ENCODE results near the gene GRM7.
"Not testable (repeated sequence)": the region's sequence is repeated elsewhere in the genome, so short reads cannot be mapped to it uniquely, and the experiment has no call there.

The GRM7 gene

GRCh38 chr3:6862880-6863195, 1.9 kb downstream of the GRM7 start:
- Histone ChIP-seq H3K36me3 (ENCODE audit: control insufficient read depth in 1 of 2, insufficient read depth in 2 of 2, low read length in 2 of 2) (no peaks in the 10 kb centered on the region), H3K9me3 (ENCODE audit: control insufficient read depth in 1 of 2, low read length in 2 of 2) (no peaks in the 10 kb centered on the region), H3K4me1 (ENCODE audit: control insufficient read depth in 1 of 2, insufficient read depth in 2 of 2, low read length in 2 of 2) (no peaks in the 10 kb centered on the region), H3K4me3 (ENCODE audit: low read depth in 1 of 2, low read length in 2 of 2) (no peak overlapping the region), H3K27me3 (ENCODE audit: control insufficient read depth in 1 of 2, insufficient read depth in 2 of 2, low read length in 2 of 2) (peaks cover 8 to 24% of the 10 kb centered on the region in 2 donors), H3K27ac (ENCODE audit: low read depth, low read length) (no peak overlapping the region), H3K9ac (ENCODE audit: low read depth in 1 of 2, low read length in 2 of 2) (no peak overlapping the region)

GRCh38 chr3:6867269-6867668, 6.4 kb downstream of the GRM7 start:
- Histone ChIP-seq H3K9ac (ENCODE audit: low read depth in 1 of 2, low read length in 2 of 2) (no peak overlapping the region), H3K27me3 (ENCODE audit: control insufficient read depth in 1 of 2, insufficient read depth in 2 of 2, low read length in 2 of 2) (peaks cover 0 to 10% of the 10 kb centered on the region in 2 donors), H3K4me1 (ENCODE audit: control insufficient read depth in 1 of 2, insufficient read depth in 2 of 2, low read length in 2 of 2) (no peaks in the 10 kb centered on the region), H3K9me3 (ENCODE audit: control insufficient read depth in 1 of 2, low read length in 2 of 2) (no peaks in the 10 kb centered on the region), H3K4me3 (ENCODE audit: low read depth in 1 of 2, low read length in 2 of 2) (no peak overlapping the region), H3K27ac (ENCODE audit: low read depth, low read length) (no peak overlapping the region), H3K36me3 (ENCODE audit: control insufficient read depth in 1 of 2, insufficient read depth in 2 of 2, low read length in 2 of 2) (no peaks in the 10 kb centered on the region)

GRCh38 chr3:6878731-6879130, 17.8 kb downstream of the GRM7 start:
- no peak overlapping the region for H3K4me3 ChIP-seq (ENCODE audit: low read depth in 1 of 2, low read length in 2 of 2)
- H3K9ac ChIP-seq (ENCODE audit: low read depth in 1 of 2, low read length in 2 of 2), result no peak overlapping the region
- H3K4me1 ChIP-seq (ENCODE audit: control insufficient read depth in 1 of 2, insufficient read depth in 2 of 2, low read length in 2 of 2), result no peaks in the 10 kb centered on the region

GRCh38 chr3:6912240-6912639, 51.3 kb downstream of the GRM7 start:
- H3K4me3 ChIP-seq (ENCODE audit: low read depth in 1 of 2, low read length in 2 of 2), result no peak overlapping the region
- H3K4me1 ChIP-seq (ENCODE audit: control insufficient read depth in 1 of 2, insufficient read depth in 2 of 2, low read length in 2 of 2), result no peaks in the 10 kb centered on the region
- H3K9me3 ChIP-seq (ENCODE audit: control insufficient read depth in 1 of 2, low read length in 2 of 2), result no peaks in the 10 kb centered on the region
- H3K27me3 ChIP-seq (ENCODE audit: control insufficient read depth in 1 of 2, insufficient read depth in 2 of 2, low read length in 2 of 2), result no peaks in the 10 kb centered on the region
- no peak overlapping the region for H3K9ac ChIP-seq (ENCODE audit: low read depth in 1 of 2, low read length in 2 of 2)
- H3K36me3 ChIP-seq (ENCODE audit: control insufficient read depth in 1 of 2, insufficient read depth in 2 of 2, low read length in 2 of 2), result no peaks in the 10 kb centered on the region
- H3K27ac ChIP-seq (ENCODE audit: low read depth, low read length), result no peak overlapping the region

More at GRCh38 chr3:6878731-6879130, 17.8 kb downstream of the GRM7 start:
- no peak overlapping the region for H3K27ac ChIP-seq (ENCODE audit: low read depth, low read length)
- H3K36me3 ChIP-seq (ENCODE audit: control insufficient read depth in 1 of 2, insufficient read depth in 2 of 2, low read length in 2 of 2), result no peaks in the 10 kb centered on the region
- H3K9me3 ChIP-seq (ENCODE audit: control insufficient read depth in 1 of 2, low read length in 2 of 2), result no peaks in the 10 kb centered on the region
- H3K27me3 ChIP-seq (ENCODE audit: control insufficient read depth in 1 of 2, insufficient read depth in 2 of 2, low read length in 2 of 2), result no peaks in the 10 kb centered on the region

GRCh38 chr3:6915898-6916297, 55.0 kb downstream of the GRM7 start:
- H3K27ac ChIP-seq (ENCODE audit: low read depth, low read length), result no peak overlapping the region
- no peak overlapping the region for H3K4me3 ChIP-seq (ENCODE audit: low read depth in 1 of 2, low read length in 2 of 2)
- peaks cover 0 to 1% of the 10 kb centered on the region in 2 donors for H3K9me3 ChIP-seq (ENCODE audit: control insufficient read depth in 1 of 2, low read length in 2 of 2)
- H3K27me3 ChIP-seq (ENCODE audit: control insufficient read depth in 1 of 2, insufficient read depth in 2 of 2, low read length in 2 of 2), result no peaks in the 10 kb centered on the region
- no peak overlapping the region for H3K9ac ChIP-seq (ENCODE audit: low read depth in 1 of 2, low read length in 2 of 2)
- H3K36me3 ChIP-seq (ENCODE audit: control insufficient read depth in 1 of 2, insufficient read depth in 2 of 2, low read length in 2 of 2), result no peaks in the 10 kb centered on the region
- no peaks in the 10 kb centered on the region for H3K4me1 ChIP-seq (ENCODE audit: control insufficient read depth in 1 of 2, insufficient read depth in 2 of 2, low read length in 2 of 2)

GRCh38 chr3:6921066-6921465, 60.2 kb downstream of the GRM7 start:
- Histone ChIP-seq H3K9me3 (ENCODE audit: control insufficient read depth in 1 of 2, low read length in 2 of 2) (peaks cover 0 to 7% of the 10 kb centered on the region in 2 donors), H3K4me3 (ENCODE audit: low read depth in 1 of 2, low read length in 2 of 2) (no peak overlapping the region), H3K9ac (ENCODE audit: low read depth in 1 of 2, low read length in 2 of 2) (no peak overlapping the region), H3K27me3 (ENCODE audit: control insufficient read depth in 1 of 2, insufficient read depth in 2 of 2, low read length in 2 of 2) (no peaks in the 10 kb centered on the region), H3K27ac (ENCODE audit: low read depth, low read length) (no peak overlapping the region), H3K36me3 (ENCODE audit: control insufficient read depth in 1 of 2, insufficient read depth in 2 of 2, low read length in 2 of 2) (no peaks in the 10 kb centered on the region), H3K4me1 (ENCODE audit: control insufficient read depth in 1 of 2, insufficient read depth in 2 of 2, low read length in 2 of 2) (no peaks in the 10 kb centered on the region)

GRCh38 chr3:6921876-6922275, 61.0 kb downstream of the GRM7 start:
- no peak overlapping the region for H3K9ac ChIP-seq (ENCODE audit: low read depth in 1 of 2, low read length in 2 of 2)
- peaks cover 0 to 7% of the 10 kb centered on the region in 2 donors for H3K9me3 ChIP-seq (ENCODE audit: control insufficient read depth in 1 of 2, low read length in 2 of 2)
- no peak overlapping the region for H3K4me3 ChIP-seq (ENCODE audit: low read depth in 1 of 2, low read length in 2 of 2)
- H3K27ac ChIP-seq (ENCODE audit: low read depth, low read length), result no peak overlapping the region
- no peaks in the 10 kb centered on the region for H3K4me1 ChIP-seq (ENCODE audit: control insufficient read depth in 1 of 2, insufficient read depth in 2 of 2, low read length in 2 of 2)
- H3K36me3 ChIP-seq (ENCODE audit: control insufficient read depth in 1 of 2, insufficient read depth in 2 of 2, low read length in 2 of 2), result no peaks in the 10 kb centered on the region
- H3K27me3 ChIP-seq (ENCODE audit: control insufficient read depth in 1 of 2, insufficient read depth in 2 of 2, low read length in 2 of 2), result no peaks in the 10 kb centered on the region

- Histone ChIP-seq H3K9me3 (ENCODE audit: control insufficient read depth in 1 of 2, low read length in 2 of 2) (no peaks in the 10 kb centered on the region), H3K36me3 (ENCODE audit: control insufficient read depth in 1 of 2, insufficient read depth in 2 of 2, low read length in 2 of 2) (no peaks in the 10 kb centered on the region), H3K27me3 (ENCODE audit: control insufficient read depth in 1 of 2, insufficient read depth in 2 of 2, low read length in 2 of 2) (no peaks in the 10 kb centered on the region), H3K4me3 (ENCODE audit: low read depth in 1 of 2, low read length in 2 of 2) (no peak overlapping the region), H3K4me1 (ENCODE audit: control insufficient read depth in 1 of 2, insufficient read depth in 2 of 2, low read length in 2 of 2) (no peaks in the 10 kb centered on the region), H3K9ac (ENCODE audit: low read depth in 1 of 2, low read length in 2 of 2) (no peak overlapping the region), H3K27ac (ENCODE audit: low read depth, low read length) (no peak overlapping the region)
Observed at GRCh38 chr3:6928064-6928463, 67.1 kb downstream of the GRM7 start.

- H3K9me3 ChIP-seq (ENCODE audit: control insufficient read depth in 1 of 2, low read length in 2 of 2), result no peaks in the 10 kb centered on the region
- no peak overlapping the region for H3K9ac ChIP-seq (ENCODE audit: low read depth in 1 of 2, low read length in 2 of 2)
- H3K4me3 ChIP-seq (ENCODE audit: low read depth in 1 of 2, low read length in 2 of 2), result no peak overlapping the region
- no peaks in the 10 kb centered on the region for H3K4me1 ChIP-seq (ENCODE audit: control insufficient read depth in 1 of 2, insufficient read depth in 2 of 2, low read length in 2 of 2)
- no peaks in the 10 kb centered on the region for H3K27me3 ChIP-seq (ENCODE audit: control insufficient read depth in 1 of 2, insufficient read depth in 2 of 2, low read length in 2 of 2)
- H3K36me3 ChIP-seq (ENCODE audit: control insufficient read depth in 1 of 2, insufficient read depth in 2 of 2, low read length in 2 of 2), result no peaks in the 10 kb centered on the region
- no peak overlapping the region for H3K27ac ChIP-seq (ENCODE audit: low read depth, low read length)
Observed at GRCh38 chr3:6929918-6930317, 69.0 kb downstream of the GRM7 start.

GRCh38 chr3:6935418-6935817, 74.5 kb downstream of the GRM7 start:
- not testable (repeated sequence) for H3K27ac ChIP-seq (ENCODE audit: low read depth, low read length); H3K4me1 ChIP-seq (ENCODE audit: control insufficient read depth in 1 of 2, insufficient read depth in 2 of 2, low read length in 2 of 2); H3K4me3 ChIP-seq (ENCODE audit: low read depth in 1 of 2, low read length in 2 of 2); H3K36me3 ChIP-seq (ENCODE audit: control insufficient read depth in 1 of 2, insufficient read depth in 2 of 2, low read length in 2 of 2); H3K9me3 ChIP-seq (ENCODE audit: control insufficient read depth in 1 of 2, low read length in 2 of 2); H3K9ac ChIP-seq (ENCODE audit: low read depth in 1 of 2, low read length in 2 of 2); H3K27me3 ChIP-seq (ENCODE audit: control insufficient read depth in 1 of 2, insufficient read depth in 2 of 2, low read length in 2 of 2)

- H3K27me3 ChIP-seq (ENCODE audit: control insufficient read depth in 1 of 2, insufficient read depth in 2 of 2, low read length in 2 of 2), result no peaks in the 10 kb centered on the region
- no peak overlapping the region for H3K9ac ChIP-seq (ENCODE audit: low read depth in 1 of 2, low read length in 2 of 2)
- no peaks in the 10 kb centered on the region for H3K9me3 ChIP-seq (ENCODE audit: control insufficient read depth in 1 of 2, low read length in 2 of 2)
- H3K27ac ChIP-seq (ENCODE audit: low read depth, low read length), result no peak overlapping the region
- H3K4me3 ChIP-seq (ENCODE audit: low read depth in 1 of 2, low read length in 2 of 2), result no peak overlapping the region
- no peaks in the 10 kb centered on the region for H3K4me1 ChIP-seq (ENCODE audit: control insufficient read depth in 1 of 2, insufficient read depth in 2 of 2, low read length in 2 of 2)
- no peaks in the 10 kb centered on the region for H3K36me3 ChIP-seq (ENCODE audit: control insufficient read depth in 1 of 2, insufficient read depth in 2 of 2, low read length in 2 of 2)
Observed at GRCh38 chr3:6935970-6936369, 75.1 kb downstream of the GRM7 start.
